ENCODE measurements around the gene NFX1. TPM values are rescaled to one million over a fixed set of nuclear protein-coding genes. Genes with fewer than 3 reads are reported as not detected.

The NFX1 gene
- total and polyA plus RNA-seq, 9 donors: 18.5 to 44.5 (median 34.3) TPM

DNA sequence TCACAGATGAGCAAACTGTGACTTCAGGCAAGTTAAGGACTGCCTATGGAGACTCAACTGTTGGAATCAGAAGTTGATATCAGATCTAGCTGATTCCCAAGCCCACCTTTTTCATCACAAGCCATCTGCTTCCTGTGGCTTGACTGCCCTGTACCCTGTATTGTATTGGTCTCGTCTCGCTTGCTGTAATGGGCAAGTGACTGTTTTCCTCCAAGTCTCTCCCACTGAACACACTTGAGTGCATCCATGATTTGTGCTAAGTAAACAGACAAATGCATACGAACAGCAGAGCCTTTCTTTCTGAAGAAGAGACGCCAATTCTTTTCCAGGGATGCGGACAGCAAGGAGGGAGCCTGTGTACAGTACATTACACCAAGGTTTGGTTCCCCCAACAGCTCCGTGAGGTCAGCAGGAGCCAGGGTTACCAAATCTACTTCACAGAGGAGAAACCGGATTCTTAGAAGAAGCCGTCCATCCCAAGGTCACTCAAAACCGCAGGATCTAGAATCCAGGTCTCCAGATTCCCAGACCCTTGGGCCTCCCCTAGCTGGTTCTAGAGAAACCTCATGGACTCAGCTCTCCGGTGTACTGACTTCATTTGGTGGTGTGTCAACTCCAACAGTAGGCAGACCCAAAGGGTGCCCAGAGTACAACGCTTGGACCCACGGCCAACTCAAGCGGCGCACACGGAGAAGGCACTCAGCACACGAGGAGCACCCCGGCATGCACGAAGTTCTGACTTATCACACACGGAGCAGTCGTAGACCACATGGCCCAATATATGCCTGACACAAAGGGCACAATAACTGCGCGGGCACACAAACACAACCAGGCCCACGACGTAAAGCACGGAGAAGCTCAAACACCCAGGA lies 26.9 kb upstream of the NFX1 start:
- Histone ChIP-seq H3K36me3 (no peaks in the 10 kb centered on the region), H3K9me3 (no peaks in the 10 kb centered on the region), H3K27ac (no peak overlapping the region), H3K4me3 (peak overlapping the region; percentile 72), H3K4me1 (ENCODE audit: insufficient read depth) (peaks cover 11% of the 10 kb centered on the region), H3K27me3 (no peaks in the 10 kb centered on the region)
- DNase-seq: peak in 4 of 5 donors; percentile 26 to 49 (median 40)
- TF ChIP-seq, protein P1, sequence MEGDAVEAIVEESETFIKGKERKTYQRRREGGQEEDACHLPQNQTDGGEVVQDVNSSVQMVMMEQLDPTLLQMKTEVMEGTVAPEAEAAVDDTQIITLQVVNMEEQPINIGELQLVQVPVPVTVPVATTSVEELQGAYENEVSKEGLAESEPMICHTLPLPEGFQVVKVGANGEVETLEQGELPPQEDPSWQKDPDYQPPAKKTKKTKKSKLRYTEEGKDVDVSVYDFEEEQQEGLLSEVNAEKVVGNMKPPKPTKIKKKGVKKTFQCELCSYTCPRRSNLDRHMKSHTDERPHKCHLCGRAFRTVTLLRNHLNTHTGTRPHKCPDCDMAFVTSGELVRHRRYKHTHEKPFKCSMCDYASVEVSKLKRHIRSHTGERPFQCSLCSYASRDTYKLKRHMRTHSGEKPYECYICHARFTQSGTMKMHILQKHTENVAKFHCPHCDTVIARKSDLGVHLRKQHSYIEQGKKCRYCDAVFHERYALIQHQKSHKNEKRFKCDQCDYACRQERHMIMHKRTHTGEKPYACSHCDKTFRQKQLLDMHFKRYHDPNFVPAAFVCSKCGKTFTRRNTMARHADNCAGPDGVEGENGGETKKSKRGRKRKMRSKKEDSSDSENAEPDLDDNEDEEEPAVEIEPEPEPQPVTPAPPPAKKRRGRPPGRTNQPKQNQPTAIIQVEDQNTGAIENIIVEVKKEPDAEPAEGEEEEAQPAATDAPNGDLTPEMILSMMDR (IDR thresholded peaks at IDR 0.05): no peak
- TF ChIP-seq POLR2A (IDR thresholded peaks at IDR 0.05) (no peak), EP300 (IDR thresholded peaks at IDR 0.05) (no peak)
- intact Hi-C loops (cut with DNase I): no loop called here
- WGBS, 3 donors: 6 to 7% (median 7%) methylated on average over 25 of the region's 25 CpGs

DNA sequence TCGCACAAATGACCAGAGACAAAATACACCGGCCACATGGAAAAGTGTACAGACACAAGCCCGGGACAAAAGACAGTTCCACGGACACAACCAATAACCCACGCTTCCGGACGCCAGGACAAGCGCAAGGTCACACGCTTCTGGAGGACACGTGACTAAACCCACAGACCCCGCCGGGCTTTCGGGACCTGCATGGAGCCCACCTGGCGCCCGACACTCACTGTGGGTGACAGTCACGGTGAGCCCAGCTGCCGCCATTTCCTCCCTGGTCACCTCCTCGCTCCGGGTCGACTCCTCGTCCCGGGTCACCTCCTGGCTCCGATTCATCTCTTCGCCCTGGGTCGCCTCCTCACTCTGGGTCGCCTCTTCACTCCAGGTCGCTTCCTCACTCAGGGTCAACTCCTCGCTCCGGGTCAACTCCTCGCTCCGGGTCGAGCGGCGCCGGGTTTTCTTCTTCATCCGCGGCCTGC lies 26.3 kb upstream of the NFX1 start:
- peak overlapping the region; percentile 72 for H3K4me3 ChIP-seq
- peaks cover 11% of the 10 kb centered on the region for H3K4me1 ChIP-seq (ENCODE audit: insufficient read depth)
- no peaks in the 10 kb centered on the region for H3K36me3 ChIP-seq
- peak overlapping the region; percentile 67 to 82 for H3K27ac ChIP-seq
- no peaks in the 10 kb centered on the region for H3K9me3 ChIP-seq
- TF ChIP-seq, protein P1 (IDR thresholded peaks at IDR 0.05): no peak
- no peak for TF ChIP-seq EP300 (IDR thresholded peaks at IDR 0.05)
- no peak for TF ChIP-seq POLR2A (IDR thresholded peaks at IDR 0.05)
- no peaks in the 10 kb centered on the region for H3K27me3 ChIP-seq
- intact Hi-C loops (cut with DNase I): no loop called here
- peak in 1 of 5 donors; percentile 59 for DNase-seq
- 0 to 1% (median 0%) methylated on average over 37 of the region's 37 CpGs for WGBS, 3 donors

DNA sequence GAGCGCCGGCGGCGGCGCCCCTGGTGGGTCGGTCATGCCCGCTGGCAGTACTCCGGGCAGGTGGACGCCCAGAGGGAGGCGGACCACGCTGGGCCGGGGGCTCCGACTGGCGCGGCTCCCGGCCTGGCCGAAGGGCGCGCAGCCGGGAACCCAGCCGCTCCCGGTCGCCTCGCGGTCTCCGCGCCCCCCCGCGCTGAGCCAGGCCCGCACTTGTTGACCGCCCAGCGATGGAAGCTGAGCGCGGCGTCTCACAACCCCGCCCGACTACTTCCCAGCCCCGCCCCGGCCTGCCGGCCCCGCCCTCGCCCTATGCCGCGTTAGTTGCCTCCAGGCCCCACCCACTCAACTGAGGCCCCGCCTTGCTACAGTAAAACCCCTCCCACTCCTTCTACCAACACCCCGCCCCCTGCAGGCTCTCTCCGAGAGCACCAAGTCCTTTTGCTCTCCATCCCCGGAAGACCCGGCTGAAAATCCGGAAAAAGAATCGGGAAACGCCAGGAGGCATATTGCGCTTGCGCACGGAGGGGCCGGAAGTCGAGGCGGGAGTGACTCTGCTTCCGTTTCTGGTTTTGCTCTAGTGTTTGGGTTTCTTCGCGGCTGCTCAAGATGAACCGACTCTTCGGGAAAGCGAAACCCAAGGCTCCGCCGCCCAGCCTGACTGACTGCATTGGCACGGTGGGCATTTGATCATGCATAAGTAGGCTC lies 25.7 kb upstream of the NFX1 start, which contains the start of the genes BAG1 and CHMP5:
Gene BAG1, minus strand, starts transcription at position 236 of the 705 bp plus-strand sequence.
Gene CHMP5, plus strand, starts transcription at position 577 of the 705 bp plus-strand sequence. Its CDS starts 30 bp downstream, at position 607.
- 0 to 1% (median 1%) methylated on average over 63 to 67 of the region's 67 CpGs for WGBS, 3 donors
- H3K4me3 ChIP-seq: peak within 1 kb of the TSS; percentile 72
- H3K4me1 ChIP-seq (ENCODE audit: insufficient read depth): peaks cover 11% of the 10 kb centered on the region
- intact Hi-C loops (cut with DNase I): no loop called here
- DNase-seq: peak; percentile 100
- TF ChIP-seq, protein P1 (IDR thresholded peaks at IDR 0.05): peak in 1 of 3 donors; percentile 42
- TF ChIP-seq POLR2A (IDR thresholded peaks at IDR 0.05): peak; percentile 69
- no peak for TF ChIP-seq EP300 (IDR thresholded peaks at IDR 0.05)
- H3K36me3 ChIP-seq: no peaks in the 10 kb centered on the region
- H3K27ac ChIP-seq: peak within 1 kb of the TSS; percentile 67 to 82
- H3K9me3 ChIP-seq: no peaks in the 10 kb centered on the region
- H3K27me3 ChIP-seq: no peaks in the 10 kb centered on the region

DNA sequence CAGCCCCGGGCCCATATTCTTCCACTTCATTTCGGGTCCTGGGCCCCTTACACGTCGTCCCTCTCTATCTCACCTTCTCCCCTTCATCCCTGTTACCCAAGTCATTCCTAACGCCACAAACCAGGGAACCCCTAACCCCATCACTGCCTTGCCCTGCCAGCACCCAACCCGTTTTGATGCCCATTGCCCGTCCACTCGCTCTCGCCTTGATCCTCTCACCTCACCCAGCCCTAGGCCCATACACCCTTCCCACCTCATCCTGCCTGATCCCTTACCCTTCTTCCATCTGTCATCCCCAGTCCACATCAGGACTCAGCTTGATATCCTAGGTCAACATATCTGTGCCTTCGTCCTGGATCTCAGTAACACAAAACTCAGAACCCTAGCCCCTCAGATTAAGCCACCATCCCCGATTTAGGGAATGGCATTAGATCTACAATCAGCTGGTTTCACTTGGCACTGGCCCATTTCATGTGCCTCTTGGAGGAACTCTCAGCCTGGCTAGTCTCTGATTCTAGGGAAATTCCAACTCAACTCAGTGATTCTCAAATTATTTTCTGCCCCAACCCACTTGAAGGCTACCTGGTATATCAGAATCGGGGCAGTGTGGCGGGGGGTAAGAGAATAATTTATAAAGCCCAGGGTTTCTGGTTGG lies 25.0 kb upstream of the NFX1 start:
- Histone ChIP-seq H3K27ac (peak overlapping the region; percentile 17 to 64), H3K4me3 (peak overlapping the region; percentile 55), H3K4me1 (ENCODE audit: insufficient read depth) (peaks cover 11% of the 10 kb centered on the region), H3K9me3 (no peaks in the 10 kb centered on the region), H3K36me3 (no peaks in the 10 kb centered on the region), H3K27me3 (no peaks in the 10 kb centered on the region)
- TF ChIP-seq, protein P1 (IDR thresholded peaks at IDR 0.05): no peak
- TF ChIP-seq POLR2A (IDR thresholded peaks at IDR 0.05) (no peak), EP300 (IDR thresholded peaks at IDR 0.05) (no peak)
- intact Hi-C loops (cut with DNase I): no loop called here
- WGBS, 3 donors: 17 to 20% (median 19%) methylated on average over 13 of the region's 13 CpGs
- peak in 1 of 5 donors; percentile 46 for DNase-seq
